HCEC 1CT (cell line): ENCODE results near the gene DDAH1.
"Not testable (repeated sequence)": the region's sequence is repeated elsewhere in the genome, so short reads cannot be mapped to it uniquely, and the experiment has no call there.

Experiments used
- DNase-seq: peaks from one replicate; pipeline ENCODE4 v3.0.0-alpha.2; 2017

The DDAH1 gene

DNA sequence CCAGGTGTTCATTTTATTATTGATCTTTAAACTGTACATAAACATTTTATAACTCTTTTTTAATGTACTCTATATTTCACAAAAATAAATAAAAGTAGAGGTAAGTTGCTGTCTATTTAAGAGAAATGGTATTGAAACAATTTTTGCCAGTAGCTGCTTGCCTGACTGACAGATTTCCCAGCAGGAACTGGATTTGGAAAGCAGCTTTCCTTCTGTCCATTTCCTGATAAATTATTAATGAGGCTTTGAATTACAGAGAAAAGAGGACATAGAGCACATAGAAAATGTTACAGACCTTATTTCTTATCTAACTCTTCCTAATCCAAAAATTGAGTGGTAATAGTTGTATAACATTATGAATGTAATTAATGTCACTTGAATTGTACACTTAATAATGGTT is 108.8 kb downstream of the DDAH1 start:
- no peak for DNase-seq

DNA sequence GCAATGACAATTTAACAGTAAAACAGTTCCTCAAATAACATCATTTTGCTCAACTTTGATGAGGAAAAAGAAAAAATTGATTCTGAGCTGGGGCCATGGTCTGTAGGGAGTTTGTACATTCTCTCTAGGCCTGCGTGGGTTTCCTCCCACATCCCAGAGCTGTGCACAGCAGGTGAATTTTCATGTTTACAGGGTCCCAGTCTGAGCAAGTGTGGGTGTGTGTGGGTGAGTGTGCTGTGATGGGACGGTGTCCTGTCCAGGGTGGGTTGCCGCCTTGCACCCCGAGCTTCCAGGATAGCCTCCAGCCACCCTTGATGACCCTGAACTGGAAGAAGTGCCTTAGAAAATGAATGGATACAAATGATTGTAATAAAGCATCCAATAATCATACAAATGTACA is 112.9 kb downstream of the DDAH1 start:
- DNase-seq: no peak

DNA sequence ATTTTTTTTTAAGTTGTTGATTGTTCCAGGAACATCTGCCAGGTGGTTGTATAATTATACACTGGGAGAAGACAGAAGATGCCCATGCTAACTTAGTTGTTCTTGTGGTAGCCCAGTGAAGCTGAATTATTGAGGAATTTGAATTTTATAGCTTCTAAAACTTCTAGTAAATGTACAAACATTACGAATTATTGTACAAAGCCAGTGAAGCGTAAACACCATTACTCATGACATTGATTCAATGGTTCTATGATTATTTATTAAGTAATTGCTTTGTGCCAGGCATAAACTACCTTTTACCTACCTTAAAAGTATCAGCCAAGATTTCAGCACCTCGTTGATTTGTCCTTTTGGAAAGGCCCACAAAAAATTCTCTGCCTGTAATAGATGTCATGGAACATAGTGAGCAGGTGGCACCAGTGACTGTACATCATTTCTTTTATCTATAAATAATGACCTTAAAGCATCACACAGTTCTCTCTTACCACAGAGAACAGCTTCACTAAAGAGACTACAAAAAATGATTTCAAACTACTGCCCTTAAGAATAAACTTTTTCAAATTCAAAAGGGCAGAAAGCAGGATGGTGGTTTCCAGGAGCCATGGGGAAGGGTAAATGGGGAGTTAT is 113.6 kb downstream of the DDAH1 start:
- DNase-seq: no peak

DNA sequence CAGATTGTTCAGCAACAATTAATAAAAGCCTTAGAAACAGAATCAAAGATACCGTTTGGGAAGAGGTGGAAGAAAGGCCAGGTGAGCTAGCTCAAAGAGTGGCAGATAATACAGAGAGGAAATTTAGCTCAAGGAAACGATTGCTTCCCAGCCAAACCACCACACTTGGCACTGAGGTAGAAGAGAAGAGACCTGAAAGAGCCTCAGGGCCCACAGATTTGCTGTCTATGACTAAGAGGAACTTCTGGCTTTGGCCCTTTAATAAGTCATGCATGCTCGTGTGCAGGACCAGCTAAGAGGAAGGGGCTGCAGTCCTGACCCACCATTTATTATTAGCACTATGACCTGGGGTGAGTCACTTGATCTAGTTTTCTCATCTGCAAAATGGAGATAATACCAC is 115.7 kb downstream of the DDAH1 start:
- DNase-seq: no peak

DNA sequence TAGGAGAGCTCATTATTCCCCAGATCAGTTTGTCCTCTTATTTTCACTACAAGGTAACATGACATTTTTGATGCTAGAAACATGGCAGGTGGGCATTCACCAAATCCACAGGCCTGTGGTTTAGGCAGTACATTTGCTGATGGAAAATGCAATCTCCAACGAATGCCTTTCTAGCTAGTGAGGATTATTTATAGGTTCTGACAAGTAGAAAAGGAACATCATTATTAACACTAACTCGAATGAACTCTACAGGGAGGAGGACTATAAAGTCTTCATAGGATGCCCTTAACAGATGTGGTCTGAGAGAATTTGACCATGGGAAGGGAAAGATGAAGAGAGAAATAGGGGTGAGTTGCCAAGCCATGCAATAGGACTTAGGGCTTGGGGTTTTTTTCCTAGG is 117.1 kb downstream of the DDAH1 start:
- DNase-seq: no peak

DNA sequence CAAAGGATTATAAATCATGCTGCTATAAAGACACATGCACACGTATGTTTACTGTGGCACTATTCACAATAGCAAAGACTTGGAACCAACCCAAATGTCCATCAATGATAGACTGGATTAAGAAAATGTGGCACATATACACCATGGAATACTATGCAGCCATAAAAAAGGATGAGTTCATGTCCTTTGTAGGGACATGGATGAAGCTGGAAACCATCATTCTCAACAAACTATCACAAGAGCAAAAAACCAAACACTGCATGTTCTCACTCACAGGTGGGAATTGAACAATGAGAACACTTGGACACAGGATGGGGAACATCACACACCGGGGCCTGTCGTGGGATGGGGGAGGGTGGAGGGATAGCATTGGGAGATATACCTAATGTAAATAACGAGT is 117.7 kb downstream of the DDAH1 start:
- not testable (repeated sequence) for DNase-seq

DNA sequence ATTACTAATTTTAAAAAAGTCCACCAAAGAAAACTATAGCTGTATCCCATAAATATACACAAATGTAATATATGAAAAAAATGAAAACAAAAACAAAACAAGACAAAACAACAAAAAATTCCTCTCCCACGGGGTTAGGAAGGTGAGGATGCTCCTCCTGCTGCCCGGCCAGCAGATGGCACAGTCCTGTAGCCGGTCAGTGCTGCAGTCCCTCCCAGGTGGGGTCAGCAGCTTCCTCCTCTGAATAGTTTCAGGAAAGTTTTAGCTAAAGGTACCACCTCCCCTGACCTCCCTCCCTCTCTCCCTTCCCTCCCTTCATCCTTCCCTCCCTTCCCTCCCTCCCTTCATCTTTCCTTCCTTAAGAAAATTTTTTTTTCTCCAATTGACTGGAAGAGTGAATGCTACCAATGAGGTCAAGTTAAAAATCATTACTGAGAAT is 120.7 kb downstream of the DDAH1 start:
- peak; percentile 60 for DNase-seq

DNA sequence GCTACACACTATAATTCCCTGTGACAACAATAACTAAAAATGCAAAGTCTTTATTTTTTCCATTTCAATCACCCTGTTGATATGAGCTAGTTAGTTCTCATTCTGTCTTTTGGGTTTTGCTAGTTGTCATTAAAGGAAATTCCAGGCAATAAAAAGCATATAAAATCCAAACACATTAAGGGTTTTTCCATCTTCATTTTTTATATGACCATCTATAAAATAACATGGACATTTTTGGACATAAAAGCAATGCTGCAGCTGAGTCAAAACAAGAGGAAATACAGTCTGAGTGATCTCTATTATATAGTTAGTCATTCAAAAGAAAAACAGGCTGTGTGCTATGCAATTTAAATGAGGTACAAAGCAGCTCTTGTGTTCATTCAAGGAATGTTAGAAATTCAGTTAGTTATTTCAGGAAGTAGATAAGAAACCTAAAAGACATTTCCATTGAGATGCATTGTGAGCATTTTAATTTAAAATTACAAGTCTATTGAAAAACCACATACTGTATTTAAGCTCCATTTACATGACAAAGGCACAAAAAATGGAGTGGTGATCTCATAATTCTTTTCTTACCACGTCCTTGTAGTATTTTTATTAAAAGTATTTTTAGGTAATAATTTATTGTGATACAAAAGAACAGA is 121.2 kb downstream of the DDAH1 start:
- peak; percentile 77 for DNase-seq

DNA sequence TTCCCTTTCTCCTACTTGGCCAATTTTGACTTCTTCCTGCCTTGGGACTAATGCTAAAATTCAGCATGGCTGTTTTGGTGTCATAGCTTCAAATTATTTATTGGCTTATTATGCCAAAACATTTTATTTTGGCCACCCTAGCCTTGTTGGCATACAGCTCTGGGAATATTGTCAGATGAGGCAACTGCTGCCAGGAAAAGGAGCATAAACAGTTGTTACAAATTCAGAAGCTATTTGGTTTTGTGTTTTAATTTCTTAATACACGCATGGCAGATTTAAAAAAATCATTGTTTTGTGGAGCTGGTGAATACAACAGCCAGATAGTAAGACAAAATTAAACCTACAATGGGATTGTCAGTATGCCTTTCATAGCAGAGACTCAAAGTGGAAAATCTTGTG is 121.7 kb downstream of the DDAH1 start:
- DNase-seq: no peak

DNA sequence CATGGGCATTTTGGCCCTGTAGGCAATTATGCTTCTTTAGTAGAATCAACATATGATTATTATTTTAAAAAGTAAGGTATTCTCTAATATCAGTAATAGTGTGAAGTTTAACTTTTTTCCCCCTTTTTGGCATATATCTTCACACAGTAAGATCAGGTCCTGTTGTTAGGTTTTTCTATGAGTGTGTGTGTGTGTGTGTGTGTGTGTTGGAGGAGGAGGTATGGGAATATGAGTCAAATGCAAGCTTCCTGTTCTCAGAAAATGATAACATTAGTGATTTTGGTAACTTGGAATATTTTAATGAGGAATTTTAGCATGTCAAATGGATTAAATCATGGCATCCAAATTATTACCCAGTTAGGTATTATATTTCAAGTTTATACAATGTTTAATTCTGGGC is 122.8 kb downstream of the DDAH1 start:
- DNase-seq: peak; percentile 53

DNA sequence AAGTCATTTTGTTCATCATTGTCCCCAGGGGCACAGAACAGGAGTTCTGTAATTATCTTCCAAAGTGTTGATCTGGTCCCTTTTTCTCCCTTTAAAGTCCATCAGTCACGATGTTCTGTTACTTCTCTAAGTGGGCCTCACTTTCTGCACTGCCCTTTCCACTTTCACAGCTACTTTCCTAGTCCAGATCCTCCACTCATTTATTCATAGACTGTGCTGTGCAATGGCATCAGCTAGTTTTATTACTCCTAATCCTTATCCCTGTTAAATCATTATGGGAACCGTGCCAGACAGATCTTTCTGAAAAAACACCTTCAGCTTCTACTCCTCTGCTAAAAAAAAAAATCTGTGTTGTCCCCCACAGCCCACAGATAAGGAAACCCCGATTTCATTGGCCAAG is 124.5 kb downstream of the DDAH1 start:
- DNase-seq: no peak

DNA sequence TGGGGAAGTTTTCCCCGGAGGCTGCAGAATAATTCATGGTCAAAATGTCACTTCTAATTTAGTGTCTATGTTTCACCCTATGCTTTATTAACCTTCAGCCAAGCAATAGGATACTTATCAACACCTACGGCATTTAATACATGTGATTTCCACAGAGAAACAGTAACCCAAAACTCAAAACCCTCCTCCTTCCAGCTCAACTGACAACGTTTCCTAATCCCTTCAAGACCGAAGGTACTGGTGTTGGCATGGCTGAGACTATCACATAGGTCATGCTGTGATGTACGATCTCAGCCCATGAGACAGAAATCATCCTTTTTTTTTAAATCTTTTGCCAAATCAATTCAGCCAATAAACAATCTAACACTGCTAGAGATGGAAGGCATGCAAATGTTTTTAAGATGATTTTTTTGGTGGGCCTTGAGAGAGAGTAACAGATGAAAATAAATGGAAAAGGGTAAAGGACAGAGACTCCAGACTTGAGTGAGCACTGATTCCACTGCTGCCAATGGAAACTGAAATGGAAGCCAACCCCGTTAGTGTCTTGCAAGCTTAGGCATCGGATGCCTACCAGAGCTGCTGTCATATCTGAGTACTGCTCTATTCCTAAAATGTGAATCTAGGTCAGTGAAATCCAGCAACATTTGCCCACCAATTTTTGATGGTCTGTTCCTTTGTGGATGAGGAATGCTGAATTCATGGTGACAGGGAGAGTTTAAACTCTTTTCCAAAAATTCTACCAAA is 125.1 kb downstream of the DDAH1 start:
- DNase-seq: no peak

DNA sequence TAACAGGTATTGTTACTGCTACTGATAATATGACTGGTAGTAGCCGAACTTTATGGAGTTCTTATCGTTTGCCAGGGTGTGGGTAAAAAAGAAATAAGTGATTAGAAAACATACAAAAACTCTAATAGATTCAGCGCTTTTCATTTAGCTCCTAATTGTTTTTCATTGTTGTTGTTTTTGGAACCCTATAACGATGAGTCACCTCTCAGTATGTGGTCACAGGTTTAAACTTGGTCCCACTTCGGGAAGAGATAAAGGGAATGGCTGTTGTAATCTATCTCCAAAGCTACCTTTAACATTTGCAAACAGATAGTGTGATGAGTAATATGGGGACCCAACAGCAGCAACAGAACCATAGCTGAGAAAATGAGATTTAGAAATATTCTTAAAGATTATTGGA is 125.9 kb downstream of the DDAH1 start:
- no peak for DNase-seq

DNA sequence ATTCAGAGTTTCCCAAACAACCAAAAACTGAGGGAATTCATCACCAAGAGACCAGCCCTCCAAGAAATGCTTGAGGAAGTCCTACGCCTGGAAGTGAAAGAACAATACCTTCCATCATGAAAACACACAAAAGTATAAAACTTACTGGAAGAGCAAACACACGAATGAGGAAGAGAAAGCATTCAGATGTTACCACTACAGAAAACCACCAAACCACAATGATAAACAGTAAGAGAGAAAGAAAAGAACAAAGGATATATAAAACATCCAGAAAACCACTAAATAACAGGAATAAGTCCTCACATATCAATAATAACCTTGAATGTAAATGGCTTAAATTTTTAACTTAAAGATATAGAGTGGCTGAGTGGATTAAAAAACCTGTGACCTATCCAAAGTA is 130.0 kb downstream of the DDAH1 start:
- peak; percentile 41 for DNase-seq

DNA sequence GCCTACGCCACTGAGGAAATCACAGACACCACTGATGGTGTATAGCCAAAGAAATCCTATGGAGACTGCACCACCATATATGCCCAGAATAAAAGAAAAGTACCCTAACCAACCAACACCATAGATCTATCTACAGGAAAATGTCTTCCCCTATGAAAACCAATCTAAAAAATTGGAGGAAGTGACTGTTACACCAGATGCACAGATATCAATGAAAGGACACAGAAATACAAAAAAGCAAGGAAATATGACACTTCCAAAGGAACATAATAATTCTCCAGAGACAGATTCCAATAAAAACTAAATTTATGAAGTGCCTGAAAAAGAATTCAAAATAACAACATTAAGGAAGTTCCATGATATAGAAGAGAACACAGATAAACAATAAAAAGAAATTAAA is 131.8 kb downstream of the DDAH1 start:
- DNase-seq: no peak

DNA sequence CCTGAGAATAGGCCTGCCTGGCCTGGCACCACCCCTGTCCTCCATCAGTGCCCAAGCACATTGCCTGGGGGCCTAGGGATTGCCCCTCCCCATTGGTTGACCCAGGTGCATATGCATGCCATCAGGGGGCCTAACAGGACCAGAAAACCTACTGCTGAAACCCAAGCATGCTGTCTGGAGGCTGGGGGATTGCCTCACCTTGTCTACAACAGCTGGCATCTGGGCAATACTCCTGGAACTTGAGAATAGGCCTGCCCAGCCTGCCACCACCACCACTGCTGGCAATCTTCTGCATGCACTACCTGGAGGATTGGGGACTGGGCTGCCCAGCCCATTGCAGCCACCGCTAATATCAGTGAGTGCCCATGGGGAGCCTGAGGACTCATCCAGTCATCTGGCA is 132.4 kb downstream of the DDAH1 start:
- no peak for DNase-seq

DNA sequence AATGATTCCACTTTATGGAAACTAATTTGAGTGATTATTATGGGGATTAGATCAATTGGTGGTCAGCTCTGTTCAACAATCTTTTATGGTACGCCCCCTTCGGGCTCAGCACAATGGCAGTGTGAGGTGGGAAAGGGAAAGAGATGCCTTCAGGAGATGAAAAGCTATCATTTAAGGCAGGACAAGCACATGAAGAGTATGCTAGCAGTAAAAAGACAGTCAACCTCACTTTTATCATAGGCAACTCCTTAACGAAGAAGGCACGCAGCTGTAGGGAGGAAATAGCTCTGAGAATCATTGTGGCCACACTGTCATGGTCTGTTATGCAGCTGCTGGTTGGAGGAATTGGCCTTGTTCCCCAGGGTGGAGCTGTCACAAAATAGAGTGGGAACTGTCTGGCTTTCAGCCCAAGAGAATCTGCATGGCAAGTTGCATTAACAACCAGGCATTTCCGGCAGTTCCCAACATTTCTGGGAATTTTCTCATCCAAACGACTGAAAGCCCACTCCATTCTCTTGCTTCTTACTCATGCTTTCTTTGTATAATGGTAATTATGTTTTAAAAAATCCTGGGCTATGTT is 134.2 kb downstream of the DDAH1 start:
- DNase-seq: peak; percentile 96

DNA sequence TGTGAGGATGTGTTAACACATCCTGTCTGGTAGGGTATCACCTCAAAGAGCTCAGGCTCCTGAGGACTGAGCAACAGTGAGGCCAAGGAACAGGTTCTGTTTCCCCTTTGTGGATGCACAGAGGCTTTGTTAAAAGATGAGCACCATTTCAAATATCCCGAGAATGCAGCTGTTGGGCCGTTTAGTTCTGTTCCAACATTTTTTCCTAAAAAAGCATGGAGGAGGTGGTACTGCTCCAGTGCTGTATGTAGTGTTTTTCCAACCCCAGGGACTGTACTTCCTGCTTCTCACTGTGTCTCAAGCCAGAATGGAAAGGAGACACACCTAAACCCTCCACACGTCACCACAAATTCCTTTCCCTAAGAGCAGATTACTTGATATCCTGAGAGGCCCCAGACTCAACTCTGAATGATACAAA is 134.7 kb downstream of the DDAH1 start:
- DNase-seq: peak; percentile 87

DNA sequence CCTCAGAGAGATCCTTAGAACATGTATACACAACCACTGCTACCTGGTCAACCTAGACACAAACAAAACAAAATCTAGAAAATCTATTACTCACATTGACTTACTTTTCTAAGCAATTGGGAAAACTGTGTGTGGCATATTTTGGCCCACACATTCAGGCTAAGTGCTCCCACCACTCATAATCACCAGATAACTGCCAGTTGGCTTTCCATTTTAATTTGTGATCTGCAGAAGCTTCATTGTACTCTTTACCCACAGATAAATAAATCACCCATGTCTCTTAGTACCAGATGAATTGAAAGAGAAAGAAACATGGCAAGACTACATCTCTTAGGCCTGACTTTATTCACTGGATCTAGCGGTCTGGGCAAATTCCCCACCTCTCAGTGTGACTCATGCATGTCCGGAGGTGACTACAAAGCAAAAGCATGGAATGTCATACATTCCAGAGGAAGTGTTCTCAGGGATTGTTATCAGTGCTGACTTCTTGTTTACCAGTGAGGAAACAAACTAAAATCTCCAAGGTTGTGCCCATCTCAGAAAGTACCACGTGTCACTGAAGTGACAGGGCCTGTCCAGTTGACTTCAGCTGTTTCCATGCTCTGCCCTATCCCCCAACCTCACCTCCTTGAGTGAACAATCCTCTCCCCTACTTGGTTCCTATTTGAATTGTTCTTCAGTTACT is 136.1 kb downstream of the DDAH1 start:
- DNase-seq: peak; percentile 99

DNA sequence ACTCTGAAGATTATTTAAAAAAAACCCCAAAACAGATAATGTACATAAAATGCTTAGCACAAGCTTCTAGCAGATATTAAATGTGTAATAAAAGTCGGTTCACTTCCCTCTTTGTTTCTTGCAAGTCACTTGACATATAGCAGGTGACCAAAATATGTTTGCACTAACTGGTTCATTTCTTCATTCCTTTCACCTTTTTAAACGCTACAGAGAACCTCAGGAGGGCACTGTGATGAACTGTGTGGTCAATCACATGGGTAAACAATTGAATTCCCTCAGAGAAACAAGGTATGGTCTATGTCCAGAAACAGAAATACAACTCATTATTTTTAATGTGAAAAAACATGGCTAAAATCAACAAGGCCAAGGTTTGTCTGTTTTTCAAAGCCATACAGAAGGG is 137.2 kb downstream of the DDAH1 start:
- DNase-seq: no peak

DNA sequence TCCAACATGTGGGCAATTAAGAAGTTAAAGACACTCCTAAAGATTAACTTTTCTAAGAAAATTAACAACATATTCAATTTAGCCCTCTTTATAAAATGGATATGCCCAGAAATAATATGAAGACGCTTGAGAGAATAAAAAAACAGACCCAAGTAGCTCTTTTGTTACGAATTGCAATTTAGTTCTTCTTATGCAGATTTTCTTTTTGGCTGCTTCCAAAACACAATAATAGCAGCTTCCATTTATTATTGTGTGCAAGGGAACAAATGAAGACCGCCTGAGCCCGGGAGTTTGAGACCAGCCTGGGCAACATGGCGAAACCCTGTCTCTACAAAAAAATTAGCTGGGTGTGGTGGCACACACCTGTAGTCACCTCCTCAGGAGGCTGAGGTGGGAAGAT is 138.1 kb downstream of the DDAH1 start:
- no peak for DNase-seq

DNA sequence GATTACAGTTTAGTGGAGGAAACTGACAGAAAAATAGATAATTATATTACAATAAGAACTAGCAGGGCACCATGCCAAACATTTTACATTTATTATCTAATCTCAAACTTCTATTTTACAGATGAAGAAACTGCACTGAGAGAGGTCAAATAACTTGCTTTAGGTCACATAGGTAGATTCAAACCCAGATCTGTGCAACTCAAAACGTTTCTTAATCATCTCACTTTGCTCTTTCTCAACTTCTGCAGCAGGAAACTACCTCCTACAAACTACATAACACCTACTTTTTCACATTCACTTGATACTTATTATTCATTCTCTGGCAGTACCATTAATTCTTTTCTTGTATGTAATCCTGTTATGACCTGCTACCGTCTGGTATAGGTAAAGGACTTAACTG is 138.6 kb downstream of the DDAH1 start:
- DNase-seq: no peak

DNA sequence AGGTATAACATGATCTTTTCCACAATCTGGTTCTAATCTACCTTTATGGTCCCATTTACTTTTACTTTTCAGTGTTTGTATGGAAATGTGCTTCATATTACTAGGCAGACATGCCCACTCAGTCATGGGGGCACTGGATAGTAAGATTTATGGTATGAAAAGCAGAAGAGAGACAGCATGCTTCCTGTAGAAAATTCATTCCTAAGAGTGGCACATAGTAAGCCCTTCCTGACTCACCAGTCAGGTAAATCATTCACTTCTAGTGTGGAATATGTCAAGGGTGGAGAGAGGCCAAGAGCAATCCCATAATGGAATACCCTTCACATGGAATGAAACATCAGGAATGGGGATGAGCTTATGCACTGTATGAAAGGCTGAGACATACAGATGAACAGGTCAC is 139.0 kb downstream of the DDAH1 start:
- DNase-seq: no peak
